ENCODE measurements around the gene MYO7B.

Gene MYO7B

DNA sequence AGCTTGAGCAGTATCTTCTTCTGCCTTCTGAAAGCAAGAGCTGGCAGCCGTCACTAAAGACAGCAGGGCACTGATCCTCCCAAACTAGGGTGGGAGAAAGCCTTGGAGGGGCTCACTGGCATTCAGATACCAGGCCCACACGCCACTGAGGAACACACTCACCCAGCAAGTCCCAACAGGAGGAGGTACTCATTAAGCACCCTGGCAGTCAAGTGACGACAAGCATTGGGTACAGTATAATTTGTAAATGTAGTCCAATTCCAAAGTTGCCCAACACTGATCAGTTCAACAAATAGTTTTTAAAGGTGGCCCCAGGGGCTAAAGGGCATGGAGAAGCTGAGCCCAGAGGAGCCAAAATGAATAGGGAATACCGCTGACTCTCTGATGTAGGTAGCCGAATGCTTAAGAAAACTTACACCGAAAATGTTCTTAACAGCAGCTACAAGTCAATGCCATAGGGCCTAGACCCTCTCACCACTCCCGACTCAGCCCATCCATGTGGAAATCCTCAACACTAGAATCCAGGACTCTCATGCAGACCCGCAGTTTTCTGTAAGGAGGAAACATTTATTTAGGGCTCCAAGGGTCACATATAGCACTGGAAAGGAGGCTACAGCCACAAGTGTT is 129.9 kb downstream of the MYO7B start:
- no peak for DNase-seq

DNA sequence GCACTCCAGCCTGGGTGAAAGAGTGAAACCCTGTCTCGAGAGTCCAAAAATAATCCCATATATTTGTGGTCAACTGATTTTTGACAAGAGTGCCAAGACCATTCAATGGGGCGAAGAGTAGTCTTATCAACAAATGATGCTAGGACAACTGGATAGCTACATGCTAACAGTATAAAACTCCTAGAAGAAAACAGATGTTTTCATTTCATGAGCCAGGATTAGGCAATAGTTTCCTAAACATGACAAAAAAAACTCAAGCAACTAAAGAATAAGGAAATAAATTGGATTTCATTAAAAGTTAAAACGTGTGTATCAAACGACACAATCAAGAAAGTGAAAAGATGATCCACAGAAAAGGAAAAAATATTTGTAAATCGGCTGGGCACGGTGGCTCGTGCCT is 133.6 kb downstream of the MYO7B start:
- DNase-seq: no peak

DNA sequence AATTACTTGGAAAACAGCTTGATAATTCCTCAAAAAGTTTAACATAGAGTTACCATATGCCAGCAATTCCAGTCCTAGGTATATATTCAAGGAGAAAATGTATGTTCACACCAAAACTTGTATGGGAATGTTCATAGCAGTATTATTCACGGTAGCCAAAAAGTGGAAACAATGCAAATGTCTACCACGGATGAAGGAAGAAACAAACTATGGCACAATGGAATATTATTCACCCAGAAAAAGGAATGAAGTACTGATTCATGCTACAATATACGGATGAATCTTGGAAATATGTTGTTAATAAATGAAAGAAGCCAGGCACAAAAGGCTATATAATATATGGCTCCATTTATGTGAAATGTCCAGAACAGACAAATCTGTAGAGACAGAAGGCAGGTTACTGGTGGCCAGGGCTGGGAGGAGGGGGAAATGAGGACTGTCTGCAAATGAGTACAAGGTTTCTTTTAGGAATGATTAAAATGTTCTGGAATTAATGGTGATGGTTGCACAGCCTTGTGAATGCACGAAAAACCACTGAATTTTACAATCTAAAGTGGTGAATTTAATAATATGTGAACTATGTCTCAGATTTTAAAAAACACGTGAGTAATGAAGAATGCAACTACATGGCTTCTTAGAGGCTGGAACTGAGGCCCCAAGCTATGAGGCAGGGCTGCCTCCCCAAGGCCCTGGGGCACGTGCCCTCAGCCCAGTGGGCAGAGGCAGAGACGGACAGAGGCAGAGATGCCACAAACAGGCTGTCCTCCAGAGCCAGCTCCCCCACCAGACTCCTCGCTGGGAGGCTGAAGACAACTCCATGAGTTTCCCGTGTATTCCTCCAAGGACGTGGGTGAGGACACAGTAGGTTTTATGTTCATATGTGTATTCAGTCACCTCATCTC is 134.8 kb downstream of the MYO7B start:
- peak; percentile 35 for DNase-seq

DNA sequence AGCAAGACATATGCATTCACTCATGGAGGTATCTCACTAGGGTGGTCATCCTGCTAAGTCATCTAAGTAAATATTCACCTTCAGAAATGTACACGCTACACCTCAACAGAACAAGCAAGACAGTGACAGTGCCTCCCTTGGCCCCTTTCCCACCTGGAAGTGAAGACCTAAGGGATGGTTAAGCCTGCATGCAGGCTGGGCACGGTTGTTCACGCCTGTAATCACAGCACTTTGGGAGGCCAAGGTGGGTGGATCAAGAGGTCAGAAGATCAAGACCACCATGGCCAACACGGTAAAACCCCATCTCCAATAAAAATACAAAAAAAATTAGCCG is 135.4 kb downstream of the MYO7B start:
- DNase-seq: no peak

DNA sequence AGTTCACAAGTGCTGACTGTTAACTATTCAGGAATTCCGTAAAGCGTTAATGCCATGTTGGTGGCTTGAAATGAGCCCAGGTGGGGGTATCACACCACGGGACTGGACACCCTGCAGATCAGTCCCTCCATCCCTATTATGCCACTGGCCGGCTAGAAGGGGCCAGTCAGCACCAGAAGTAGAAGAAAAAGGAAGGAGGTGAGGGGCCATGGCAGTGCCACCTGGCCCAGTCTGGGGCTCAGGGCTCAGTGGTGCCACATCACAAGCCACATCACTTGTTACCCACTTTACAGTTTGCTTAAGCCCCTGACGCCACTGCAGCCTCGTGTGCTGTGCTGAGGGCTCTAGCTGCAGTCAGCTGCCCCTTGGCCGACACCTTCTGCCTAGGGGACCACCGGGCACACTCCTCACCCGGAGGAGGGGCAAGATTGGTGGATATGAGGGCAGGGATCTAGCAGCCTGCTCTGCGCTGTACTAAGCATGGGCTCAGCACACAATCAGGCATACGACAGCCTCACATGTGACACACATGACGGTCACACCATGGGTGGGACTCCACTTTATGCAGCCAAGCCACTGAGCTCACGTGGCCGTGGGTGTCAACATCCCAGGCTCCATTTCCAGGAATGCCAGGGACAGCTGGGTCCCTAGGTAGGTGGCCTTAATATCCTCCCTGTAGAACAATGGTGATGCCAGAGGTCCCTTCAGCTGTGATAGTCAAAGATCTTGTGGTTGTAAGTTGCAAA is 136.2 kb downstream of the MYO7B start:
- DNase-seq: no peak

DNA sequence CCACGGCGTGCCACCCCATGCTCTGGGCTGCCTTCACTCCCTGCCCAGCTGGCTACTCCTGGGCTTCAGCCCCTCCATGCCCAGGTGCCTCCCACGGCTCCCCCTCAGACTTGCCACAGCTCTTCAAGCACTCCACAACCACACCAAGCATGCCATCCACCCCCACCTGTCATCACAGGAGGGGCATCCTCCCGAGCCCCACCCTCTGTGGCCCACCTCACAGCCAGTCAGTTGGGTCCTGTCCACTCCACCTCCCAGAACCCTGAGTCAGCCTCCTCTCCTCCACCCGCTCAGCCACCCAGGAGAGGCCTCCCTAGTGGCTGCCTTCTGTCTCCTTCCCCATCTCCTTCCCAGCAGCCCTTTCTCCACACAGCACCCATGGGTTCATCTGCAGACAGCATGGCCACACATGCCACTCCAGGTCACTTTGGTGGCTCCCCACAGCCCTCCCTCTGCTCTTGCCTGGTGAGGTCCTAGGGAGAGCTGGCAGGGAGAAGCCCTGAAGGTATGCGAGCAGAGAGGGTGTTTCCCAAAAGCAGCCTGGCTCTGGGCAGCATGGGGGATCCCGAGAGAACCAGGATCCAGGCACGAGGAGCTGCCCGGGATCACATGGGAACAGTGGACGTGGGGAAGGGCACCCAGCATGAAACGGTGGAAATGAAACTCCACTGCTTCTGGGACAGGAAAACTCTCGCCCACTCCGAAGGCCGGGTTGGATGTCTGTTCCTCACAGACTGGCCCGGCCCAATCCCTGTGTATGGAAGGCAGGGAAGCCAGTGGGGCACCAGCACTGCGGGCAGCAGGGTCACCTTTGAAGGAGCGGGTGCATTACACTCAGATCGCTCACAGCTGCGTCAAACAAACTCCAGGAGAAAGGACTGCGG is 137.1 kb downstream of the MYO7B start:
- no peak for DNase-seq

DNA sequence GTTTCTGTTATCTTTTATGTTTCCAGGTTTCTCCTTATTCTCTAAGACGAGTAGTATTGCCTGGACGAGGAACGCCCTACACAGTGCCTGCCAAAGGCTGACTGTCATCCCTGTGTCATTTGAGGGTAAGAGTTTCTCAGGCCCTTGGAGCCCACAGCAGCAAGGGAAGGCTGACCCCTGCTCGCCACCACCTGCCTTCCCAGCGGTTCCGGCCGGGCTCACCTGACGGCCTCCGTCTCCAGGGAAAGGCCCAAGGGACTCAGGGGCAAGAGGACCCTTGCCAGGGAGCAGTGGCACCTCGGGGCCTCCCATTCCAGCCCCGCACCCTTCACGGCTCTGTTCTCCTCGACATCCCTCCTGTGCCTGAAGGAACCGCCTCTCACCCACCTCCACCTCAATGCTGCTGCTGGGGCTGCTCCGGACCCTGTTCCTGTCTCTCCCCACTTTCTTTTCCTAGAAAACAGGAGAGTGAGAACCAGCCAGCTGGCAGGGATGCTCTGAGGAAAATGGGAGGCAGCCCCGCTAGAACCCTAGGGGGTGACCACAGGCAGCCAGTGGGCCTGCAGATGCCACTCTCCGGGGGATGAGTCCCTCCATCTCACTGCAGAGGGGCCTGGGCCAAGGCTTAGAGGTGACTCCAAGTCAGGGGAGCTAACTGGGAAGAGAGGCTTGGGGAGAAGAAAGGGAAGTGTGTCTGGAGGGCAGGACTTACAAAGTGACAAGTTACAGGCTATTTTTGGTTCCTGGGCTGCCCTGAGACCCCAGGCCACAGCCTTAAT is 138.0 kb downstream of the MYO7B start:
- peak; percentile 27 for DNase-seq

DNA sequence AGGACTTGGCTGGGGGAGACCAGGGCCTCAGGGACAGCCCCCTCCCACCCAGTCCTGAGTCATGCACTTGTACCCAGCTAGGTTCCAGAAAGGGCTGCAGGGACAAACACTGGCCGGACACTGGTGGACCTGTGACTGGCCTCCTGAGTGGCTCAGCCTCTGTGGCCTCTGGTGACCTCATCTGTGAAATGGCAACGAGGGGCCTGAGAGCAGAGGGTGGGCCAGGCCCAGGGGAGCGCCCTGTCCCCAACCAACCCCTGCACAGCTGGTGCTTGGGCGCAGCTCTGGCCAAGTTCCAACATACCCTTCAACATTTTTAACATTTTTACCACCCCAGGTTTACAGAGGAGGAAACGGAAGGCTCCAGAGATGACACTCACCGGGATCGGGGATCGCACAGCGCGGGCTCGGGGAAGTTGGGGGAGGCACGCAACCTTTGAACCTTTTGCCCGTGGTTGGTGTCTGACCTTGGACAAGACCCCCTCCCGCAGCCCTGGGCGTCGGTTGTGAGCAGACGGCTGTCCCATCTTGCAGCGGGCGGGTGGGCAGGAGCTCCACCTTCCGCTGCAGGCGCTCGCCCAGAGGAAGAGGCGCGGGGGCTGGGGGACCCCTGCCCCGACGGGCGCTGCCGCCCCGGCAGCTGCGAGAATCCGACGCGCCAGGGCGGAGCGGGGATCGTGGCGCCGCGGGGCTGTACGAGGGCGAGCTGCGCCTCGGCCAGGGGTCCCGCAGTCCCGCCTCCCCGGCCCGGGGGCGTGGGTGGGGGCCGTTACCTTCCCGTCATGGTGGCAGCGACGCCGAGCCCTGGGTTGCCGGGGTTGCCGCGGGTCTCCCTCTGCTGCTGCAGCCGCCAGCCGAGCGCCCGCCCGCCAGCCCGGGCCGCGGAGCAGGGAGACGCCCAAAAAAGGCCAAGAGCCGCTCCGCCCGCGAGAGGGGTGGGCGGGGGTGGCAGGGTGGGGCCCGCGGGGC is 139.0 kb downstream of the MYO7B start:
- DNase-seq: peak; percentile 38

DNA sequence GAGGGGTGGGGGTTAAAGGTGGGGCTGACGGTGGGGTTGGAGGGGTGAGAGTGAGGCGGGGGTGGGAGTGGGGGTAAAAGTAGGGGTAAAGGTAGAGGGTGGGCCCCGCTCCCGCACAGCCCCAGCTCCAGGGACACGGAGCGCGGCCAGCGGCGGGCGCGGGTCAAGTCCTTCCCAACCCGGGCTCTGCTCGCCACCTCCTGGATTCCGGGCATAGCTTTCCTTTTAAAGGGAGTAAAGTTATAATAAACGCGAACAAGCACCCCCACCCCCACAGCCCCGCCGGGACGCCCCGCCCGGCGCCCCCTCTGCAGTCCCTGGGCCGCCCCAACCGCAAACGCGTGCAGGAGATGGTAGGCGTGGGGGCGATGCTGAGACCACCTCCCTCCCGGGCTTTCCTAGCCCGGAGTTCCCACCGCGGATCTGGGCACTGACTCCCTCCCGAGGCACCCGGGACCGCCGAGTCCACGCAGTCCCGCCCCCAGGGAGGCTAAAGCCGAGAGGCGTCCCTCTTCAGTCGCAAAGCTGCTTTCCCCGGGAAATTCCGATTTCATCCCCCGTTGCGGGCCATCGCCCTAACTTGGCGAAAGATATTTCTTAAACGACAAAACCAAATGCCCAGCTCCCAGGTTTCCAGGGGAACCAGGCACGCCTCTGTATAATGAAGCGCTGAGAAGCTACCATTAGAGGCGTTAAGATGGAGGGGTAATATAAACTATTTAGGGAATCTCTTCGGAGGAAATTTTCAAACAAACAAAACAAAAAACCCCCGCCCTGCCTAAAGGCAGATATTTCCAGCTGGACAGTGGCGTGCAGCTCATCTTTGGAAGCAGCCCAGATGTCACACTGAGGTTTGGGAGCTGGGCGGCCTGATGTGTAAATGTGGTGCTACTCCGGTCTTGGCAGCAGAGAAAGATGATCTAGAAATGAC is 140.1 kb downstream of the MYO7B start, which contains the start of gene LIMS2:
TSS of gene LIMS2 (minus strand) at position 200 of the 931 bp plus-strand sequence. CDS start 506 bp downstream, outside the sequence.
- peak; percentile 77 for DNase-seq

DNA sequence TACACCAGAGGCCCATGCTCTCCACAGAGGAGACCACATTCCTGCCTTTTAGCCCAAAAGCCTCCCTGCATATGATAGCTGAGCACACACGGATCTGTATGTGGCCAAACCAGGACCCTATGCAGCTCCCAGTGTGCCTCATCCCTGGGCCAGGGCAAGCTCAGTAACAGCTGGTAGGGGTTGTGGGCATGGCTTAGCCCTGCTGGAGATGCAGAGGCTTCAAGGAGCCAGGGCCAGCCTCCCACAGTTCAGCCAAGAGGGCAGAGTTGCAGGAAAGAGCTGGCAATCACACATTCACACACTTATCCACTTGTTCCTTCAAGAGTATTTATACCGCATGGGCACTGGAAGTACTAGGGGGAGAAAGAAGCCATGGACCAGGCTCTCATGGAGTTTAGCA is 141.4 kb downstream of the MYO7B start:
- no peak for DNase-seq

DNA sequence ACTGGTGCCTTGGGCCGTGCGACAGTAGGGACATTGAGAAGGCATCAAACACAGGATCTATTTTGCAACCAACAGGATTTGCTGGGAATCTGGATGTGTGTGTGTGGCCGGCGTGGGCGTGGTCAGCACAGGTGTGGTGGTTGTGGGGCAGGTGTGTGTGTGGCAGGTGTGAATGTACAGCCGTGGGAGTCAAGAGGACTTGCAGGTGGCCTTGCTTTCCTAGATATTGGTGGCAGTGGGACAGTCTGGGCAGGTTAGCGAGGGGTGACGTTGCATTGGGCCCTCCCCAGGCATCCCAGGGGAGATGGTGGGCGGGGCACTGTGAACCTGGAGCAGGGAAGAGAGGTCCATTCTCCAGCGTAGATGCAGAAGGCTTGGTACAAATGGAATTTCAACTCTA is 143.0 kb downstream of the MYO7B start:
- DNase-seq: no peak

DNA sequence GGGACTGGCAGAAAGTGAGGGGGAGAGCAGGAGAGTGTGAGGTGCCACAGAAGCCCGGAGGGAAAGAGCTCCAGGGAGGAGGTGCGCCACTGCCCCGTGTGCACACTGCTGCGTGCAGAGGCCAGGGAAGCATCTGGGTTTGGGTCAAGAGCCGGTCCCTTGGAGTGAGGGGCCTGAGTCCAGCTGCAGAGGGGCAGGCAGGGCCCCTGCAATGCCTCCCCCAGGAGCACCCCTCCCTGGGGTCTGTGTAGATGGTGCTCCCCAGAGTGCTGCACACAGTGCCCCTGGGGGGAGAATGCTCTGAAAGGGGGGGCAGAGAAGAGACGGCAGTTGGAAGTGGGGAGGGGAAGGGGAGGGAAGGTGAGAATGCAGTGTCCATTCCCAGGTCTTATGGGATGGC is 143.5 kb downstream of the MYO7B start:
- no peak for DNase-seq

DNA sequence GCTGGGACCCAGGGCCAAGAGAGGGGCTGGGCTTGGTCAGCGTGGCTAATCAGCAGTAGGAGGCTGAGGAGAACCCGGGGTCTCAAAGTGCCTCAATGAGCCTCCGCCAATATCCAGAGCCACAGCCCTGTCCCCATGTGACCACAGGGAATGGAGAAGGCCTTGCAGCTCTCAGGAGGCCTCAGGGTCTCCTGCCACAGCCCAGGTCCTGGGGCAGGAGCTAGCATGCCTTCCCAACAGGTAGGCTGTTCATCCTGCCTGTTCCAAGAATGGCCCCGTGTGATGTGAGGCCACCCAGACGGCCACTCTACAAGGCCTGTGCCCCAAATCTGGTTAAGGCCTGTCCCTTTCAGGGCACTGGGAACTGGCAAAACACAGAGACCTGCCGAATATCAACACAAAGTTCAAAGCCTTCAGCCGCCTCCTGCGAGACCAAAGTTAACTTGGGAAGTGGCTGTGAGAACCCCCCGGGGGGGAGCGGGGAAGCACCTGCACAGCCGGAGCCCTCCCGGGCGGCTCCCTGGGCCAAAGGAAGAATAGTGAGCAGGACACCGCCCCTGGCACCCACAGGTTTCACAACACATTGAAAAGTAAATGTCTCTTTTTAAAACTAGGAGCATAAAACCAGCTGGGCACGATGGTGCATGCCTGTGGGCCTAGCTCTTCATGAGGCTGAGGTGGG is 144.3 kb downstream of the MYO7B start:
- DNase-seq: no peak

DNA sequence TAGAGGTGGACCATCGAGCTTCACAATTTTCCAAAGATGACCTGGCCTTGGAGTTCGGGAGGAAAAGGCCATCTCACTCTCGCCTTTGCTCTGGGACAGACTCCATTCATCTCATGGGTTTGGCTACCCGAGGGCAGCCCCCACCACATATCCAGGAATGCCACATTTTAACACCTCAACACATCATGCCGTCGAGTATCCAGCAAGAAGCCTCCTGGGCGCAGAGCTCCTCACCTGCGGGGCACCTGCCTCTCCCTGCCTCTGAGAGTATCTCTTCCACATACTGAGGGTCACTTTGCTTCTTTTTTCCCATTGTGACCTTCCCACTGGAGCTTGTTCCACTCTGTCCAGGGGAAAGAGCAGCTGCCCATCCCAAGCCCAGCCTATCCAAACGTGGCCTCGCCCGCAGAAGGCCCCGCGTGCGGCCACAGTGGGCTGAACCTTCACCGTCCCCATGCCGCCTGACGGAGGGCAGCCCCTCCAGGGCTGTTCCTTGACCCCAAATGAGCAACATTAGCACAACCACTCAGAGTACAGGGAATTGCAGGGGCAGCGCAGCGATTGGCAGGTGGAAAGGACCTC is 145.3 kb downstream of the MYO7B start:
- no peak for DNase-seq

DNA sequence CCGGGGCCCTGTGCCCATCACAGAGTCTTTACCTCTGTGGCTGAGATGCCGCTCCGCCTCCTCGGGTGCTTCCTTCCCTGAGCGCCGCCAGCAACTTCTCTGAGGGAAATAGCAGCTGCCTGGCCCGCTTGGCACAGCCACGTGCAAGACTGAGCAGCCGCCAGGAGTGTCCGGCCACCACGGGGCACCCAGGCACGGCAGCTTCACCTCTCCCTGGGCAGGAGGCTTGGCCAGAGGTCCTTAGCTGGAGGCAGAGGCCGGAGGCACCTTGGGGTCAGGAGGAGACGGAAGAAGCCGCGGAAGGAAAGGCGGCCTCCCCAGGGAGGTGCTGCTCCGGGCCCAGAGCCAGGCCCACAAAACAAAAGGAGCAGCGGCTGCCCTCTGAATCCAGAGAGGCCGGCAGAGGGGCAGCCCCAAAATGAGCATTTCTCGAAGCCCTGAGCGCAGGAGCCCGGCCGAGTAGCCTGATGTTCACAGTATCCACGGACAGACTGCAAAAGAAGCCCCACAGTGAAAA is 145.9 kb downstream of the MYO7B start:
- no peak for DNase-seq

DNA sequence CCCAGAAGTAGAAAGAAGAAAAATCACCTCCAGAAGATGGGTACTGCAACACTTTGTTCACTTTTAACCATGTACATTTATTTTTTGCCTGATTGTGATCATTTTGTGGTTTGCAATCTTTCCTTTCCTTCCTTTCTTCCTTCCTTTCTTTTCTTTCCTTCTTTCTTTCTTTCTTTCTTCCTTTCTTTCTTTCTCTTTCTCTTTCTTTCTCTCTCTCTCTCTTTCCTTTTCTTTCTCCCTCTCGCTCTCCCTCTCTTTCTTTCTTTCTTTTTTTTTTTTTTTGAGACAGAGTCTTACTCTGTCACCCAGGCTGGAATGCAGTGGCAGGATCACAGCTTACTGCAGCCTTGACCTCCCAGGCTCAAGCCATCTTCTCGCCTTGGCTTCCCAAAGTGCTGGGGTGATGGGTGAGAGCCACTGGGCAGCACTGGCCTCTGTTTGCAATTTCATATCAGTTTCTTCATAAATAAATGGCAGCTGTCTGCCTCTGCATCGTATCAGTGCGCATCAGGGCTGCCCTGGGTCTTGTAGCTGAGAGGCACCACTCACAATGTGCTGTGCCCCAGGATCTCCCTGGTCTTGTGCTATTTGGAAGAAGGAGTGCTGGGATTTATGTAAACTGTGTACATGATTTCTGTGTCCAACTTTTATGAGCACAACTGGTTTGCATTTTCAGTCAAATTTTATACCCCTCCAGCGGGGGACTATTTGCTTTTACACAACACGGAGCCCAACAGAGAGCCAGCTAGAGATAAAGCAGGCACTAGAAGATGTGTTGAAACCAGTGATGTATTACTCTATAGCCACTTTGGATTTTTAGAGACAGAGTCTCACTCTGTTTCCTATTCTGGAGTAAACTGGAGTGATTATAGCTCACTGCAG is 146.7 kb downstream of the MYO7B start:
- DNase-seq: no peak

DNA sequence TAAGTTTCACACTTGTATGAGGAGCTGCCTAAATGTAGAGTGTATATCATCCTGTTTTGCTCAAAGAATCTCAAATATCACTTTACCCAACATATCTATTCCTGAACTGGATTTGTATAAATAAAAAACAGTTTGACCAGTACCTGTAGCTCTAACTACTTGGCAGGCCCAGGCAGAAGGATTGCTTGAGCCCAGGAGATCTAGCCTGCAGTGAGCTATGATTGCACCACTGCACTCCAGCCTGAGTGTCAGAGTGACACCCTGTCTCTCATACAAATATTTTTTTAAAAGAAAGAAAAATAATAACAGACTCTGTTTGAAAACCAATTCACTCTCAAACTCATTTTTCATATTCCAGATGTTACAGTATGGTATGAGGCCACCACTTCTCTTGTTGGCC is 147.6 kb downstream of the MYO7B start:
- no peak for DNase-seq
